Sigmoid colon (tissue), 7 donors: ENCODE measurements around the gene MESP1. TPM values are rescaled to one million over a fixed set of nuclear protein-coding genes. Genes with fewer than 3 reads are reported as not detected.

ENCODE experiments used
- DNase-seq: peaks from one replicate; pipeline ENCODE4 v3.0.0-alpha.2; 2019
- H3K27ac ChIP-seq, 4 donors: fragments of 200-600 bp; sonication (generic); one replicate each; pipeline ENCODE4 v1.5.1; 2016 to 2019; ENCODE audit warnings: mild to moderate bottlenecking in 1 of 4
- H3K27me3 ChIP-seq, 3 donors: fragments of 200-600 bp; sonication (generic); one replicate each; pipeline ENCODE4 v1.5.1; 2019; ENCODE audit warnings: mild to moderate bottlenecking in 1 of 3
- H3K36me3 ChIP-seq, 4 donors: fragments of 200-600 bp; sonication (generic); one replicate each; pipeline ENCODE4 v1.5.1; 2016 to 2019
- H3K4me1 ChIP-seq, 4 donors: fragments of 200-600 bp; sonication (generic); one replicate each; pipeline ENCODE4 v1.5.1; 2017 to 2019
- H3K4me3 ChIP-seq, 4 donors: fragments of 200-600 bp; sonication (generic); one replicate each; pipeline ENCODE4 v1.5.1; 2017 to 2019; ENCODE audit warnings: mild to moderate bottlenecking in 2 of 4, moderate library complexity in 1 of 4
- H3K9me3 ChIP-seq, 4 donors: fragments of 200-600 bp in 3 of 4; sonication (generic) in 3 of 4; one replicate each; pipeline versions ENCODE4 v1.5.1 to v1.6.1; 2013 to 2019
- CTCF ChIP-seq, 4 experiments: fragments of 450-650 bp in 3 of 4; fragments of 200-600 bp in 1 of 4; IDR thresholded peaks; one replicate each; pipeline ENCODE4 v1.5.1; 2016 to 2019; ENCODE audit warnings: antibody characterized with exemption in 4 of 4, mild to moderate bottlenecking in 3 of 4, moderate library complexity in 2 of 4
- EP300 ChIP-seq, 4 donors: sonication (generic); formaldehyde crosslinking; IDR thresholded peaks; one replicate each; pipeline ENCODE4 v1.6.1; 2017; ENCODE audit warnings: antibody characterized with exemption in 4 of 4
- POLR2A ChIP-seq, 2 donors: fragments of 450-650 bp; IDR thresholded peaks; one replicate each; pipeline ENCODE4 v1.6.1; 2016; ENCODE audit warnings: antibody characterized with exemption in 2 of 2, mild to moderate bottlenecking in 2 of 2, moderate library complexity in 2 of 2
- POLR2AphosphoS5 ChIP-seq, 4 donors: sonication (generic); formaldehyde crosslinking; IDR thresholded peaks; one replicate each; pipeline ENCODE4 v1.6.1; 2017; ENCODE audit warnings: antibody characterized with exemption in 4 of 4
- WGBS, 2 donors: extraction: QIAGEN DNeasy Blood & Tissue Kit; methylation state at CpG; one replicate each; pipeline ENCODE4 v1.1.7; 2013; 5-methylcytosine and 5-hydroxymethylcytosine counted together
- intact Hi-C: fragments of 100-400 bp; cut with DNase I; formaldehyde crosslinking; loops from one replicate; pipeline ENCODE4 v1.15.1; 2023
- polyA plus RNA-seq, 3 donors: library from polyadenylated mRNA; stranded (reverse); fragments of 200-250 nt; gene quantifications; one replicate each; pipeline ENCODE4 v1.2.3, GENCODE V29; 2013
- total RNA-seq, 4 donors: library from RNA; depleted of rRNA; stranded (reverse); fragments of >200 nt; gene quantifications; one replicate each; pipeline ENCODE4 v1.1.0, GENCODE V29; 2016
- donor health status: healthy with polysubstance abuse.
- donor health status: Bipolar disorder and iron deficiency.
- donor health status: healthy.

The MESP1 gene
- total and polyA plus RNA-seq, 7 donors: 2.7 to 10.2 (median 3.6) TPM

GRCh38 chr15:89768071-89768500 lies 17.0 kb upstream of the MESP1 start:
- TF ChIP-seq POLR2AphosphoS5 (IDR thresholded peaks at IDR 0.05) (no peak), POLR2A (IDR thresholded peaks at IDR 0.05) (no peak), EP300 (IDR thresholded peaks at IDR 0.05) (no peak), CTCF (IDR thresholded peaks at IDR 0.05) (no peak)
- H3K36me3 ChIP-seq: no peaks in the 10 kb centered on the region
- H3K4me1 ChIP-seq: peaks cover 0 to 5% (median 0%) of the 10 kb centered on the region in 4 donors
- no peak overlapping the region for H3K4me3 ChIP-seq
- H3K9me3 ChIP-seq: no peaks in the 10 kb centered on the region
- no peak for DNase-seq
- WGBS, 2 donors: 48 to 65% methylated on average over 7 of the region's 7 CpGs
- H3K27me3 ChIP-seq: no peaks in the 10 kb centered on the region
- H3K27ac ChIP-seq: peak overlapping the region in 1 of 4 donors; percentile 42
- intact Hi-C loops: loop anchor here (10.0 kb wide), 1 partner anchor 67 kb away; no protein-coding TSS in a partner anchor

GRCh38 chr15:89767411-89767915 lies 16.4 kb upstream of the MESP1 start:
- TF ChIP-seq POLR2AphosphoS5 (IDR thresholded peaks at IDR 0.05) (no peak), CTCF (IDR thresholded peaks at IDR 0.05) (no peak), EP300 (IDR thresholded peaks at IDR 0.05) (no peak), POLR2A (IDR thresholded peaks at IDR 0.05) (no peak)
- intact Hi-C loops: loop anchor here (10.0 kb wide), 1 partner anchor 67 kb away; no protein-coding TSS in a partner anchor
- H3K9me3 ChIP-seq: no peaks in the 10 kb centered on the region
- H3K36me3 ChIP-seq: no peaks in the 10 kb centered on the region
- H3K4me3 ChIP-seq: no peak overlapping the region
- no peak for DNase-seq
- peaks cover 0 to 5% (median 0%) of the 10 kb centered on the region in 4 donors for H3K4me1 ChIP-seq
- no peaks in the 10 kb centered on the region for H3K27me3 ChIP-seq
- 40 to 67% methylated on average over 8 of the region's 8 CpGs for WGBS, 2 donors
- H3K27ac ChIP-seq: peak overlapping the region in 1 of 4 donors; percentile 42

- Histone ChIP-seq H3K27ac (peak overlapping the region in 1 of 4 donors; percentile 31), H3K9me3 (no peaks in the 10 kb centered on the region), H3K4me3 (no peak overlapping the region), H3K27me3 (no peaks in the 10 kb centered on the region), H3K36me3 (no peaks in the 10 kb centered on the region), H3K4me1 (peaks cover 0 to 5% (median 0%) of the 10 kb centered on the region in 4 donors)
- DNase-seq: no peak
- 92% methylated on average over 16 of the region's 16 CpGs for WGBS, 2 donors
- TF ChIP-seq EP300 (IDR thresholded peaks at IDR 0.05) (no peak), POLR2A (IDR thresholded peaks at IDR 0.05) (no peak), POLR2AphosphoS5 (IDR thresholded peaks at IDR 0.05) (no peak), CTCF (IDR thresholded peaks at IDR 0.05) (no peak)
- intact Hi-C loops: loop anchor here (10.0 kb wide), 1 partner anchor 68 kb away; no protein-coding TSS in a partner anchor
These were observed 15.6 kb upstream of the MESP1 start for GRCh38 chr15:89766357-89767311.

- H3K27ac ChIP-seq: no peak overlapping the region
- TF ChIP-seq POLR2AphosphoS5 (IDR thresholded peaks at IDR 0.05) (no peak), CTCF (IDR thresholded peaks at IDR 0.05) (no peak), POLR2A (IDR thresholded peaks at IDR 0.05) (no peak), EP300 (IDR thresholded peaks at IDR 0.05) (no peak)
- no peaks in the 10 kb centered on the region for H3K9me3 ChIP-seq
- 60 to 97% methylated on average over 1 of the region's 1 CpG for WGBS, 2 donors
- H3K4me1 ChIP-seq: peaks cover 0 to 15% (median 7%) of the 10 kb centered on the region in 4 donors
- no peaks in the 10 kb centered on the region for H3K36me3 ChIP-seq
- intact Hi-C loops: loop anchor here (10.0 kb wide), 1 partner anchor 69 kb away; no protein-coding TSS in a partner anchor
- no peaks in the 10 kb centered on the region for H3K27me3 ChIP-seq
- DNase-seq: no peak
- no peak overlapping the region for H3K4me3 ChIP-seq
These were observed 14.6 kb upstream of the MESP1 start for GRCh38 chr15:89765694-89766093.
